B cell (primary cell): Measurements from ENCODE around the gene GRIK5. TPM values are rescaled to one million over a fixed set of nuclear protein-coding genes. Genes with fewer than 3 reads are reported as not detected.

Source experiments
- ATAC-seq: fragments of 200-7000 bp; cut with Tn5 transposase; one replicate; pipeline ENCODE4 v1.10.0; 2021; ENCODE audit warnings: low read depth, mild to moderate bottlenecking, moderate number of reproducible peaks, moderate library complexity
- CTCF ChIA-PET: fragments of 350-600 bp; sonication (Branson Sonifier 250); formaldehyde crosslinking; loops from one replicate; lab custom pipeline; 2021; ENCODE audit warnings: antibody characterized with exemption, inconsistent platforms; lab: Charles Lee
- POLR2A ChIA-PET: fragments of 350-600 bp; sonication (Branson Sonifier 250); formaldehyde crosslinking; loops from one replicate; lab custom pipeline; 2021; ENCODE audit warnings: antibody characterized with exemption; lab: Charles Lee
- DNase-seq: peaks from one replicate; pipeline ENCODE4 v3.0.0; 2013
- H2AFZ ChIP-seq: 2 replicates; pipeline ENCODE4 v1.6.1; 2012; ENCODE audit warnings: mild to moderate bottlenecking, low read depth, low read length; ENCODE audit not compliant: insufficient read depth, poor library complexity, severe bottlenecking
- H3K27ac ChIP-seq, 2 donors: 1 replicate in 1 of 2; 2 replicates in 1 of 2; pipeline ENCODE4 v1.5.1; 2012 to 2013; ENCODE audit warnings: low read length in 2 of 2, mild to moderate bottlenecking in 2 of 2, moderate library complexity in 1 of 2
- H3K27me3 ChIP-seq, 4 experiments: fragments of 200-600 bp in 1 of 4; sonication (generic) in 1 of 4; replicated peaks in 1 of 4; 1 replicate in 2 of 4; 2 replicates in 2 of 4; pipeline versions ENCODE4 v1.6.1 to v1.7.0; 2013 to 2016; ENCODE audit warnings: low read length in 3 of 4, mild to moderate bottlenecking in 2 of 4, mixed read lengths in 1 of 4, moderate library complexity in 1 of 4; ENCODE audit not compliant: insufficient read depth in 4 of 4, control insufficient read depth in 3 of 4; ENCODE audit errors: control extremely low read depth in 1 of 4
- H3K36me3 ChIP-seq, 2 experiments: replicated peaks in 1 of 2; 1 replicate in 1 of 2; 2 replicates in 1 of 2; pipeline versions ENCODE4 v1.6.1 to v1.7.1; 2013; ENCODE audit warnings: low read length in 1 of 2; ENCODE audit not compliant: insufficient read depth in 2 of 2, control insufficient read depth in 1 of 2; ENCODE audit errors: control extremely low read depth in 1 of 2, extremely low read depth in 1 of 2
- H3K4me1 ChIP-seq, 2 donors: fragments of 200-600 bp in 1 of 2; sonication (generic) in 1 of 2; 1 replicate in 1 of 2; 2 replicates in 1 of 2; pipeline versions ENCODE4 v1.5.1 to v1.6.1; 2013 to 2017; ENCODE audit warnings: low read length in 2 of 2; ENCODE audit not compliant: control insufficient read depth in 2 of 2, insufficient read depth in 2 of 2
- H3K4me2 ChIP-seq: replicated peaks from 2 replicates; pipeline ENCODE3; 2012; ENCODE audit warnings: mild to moderate bottlenecking, low read depth, low read length; ENCODE audit not compliant: poor library complexity, severe bottlenecking
- H3K4me3 ChIP-seq, 5 experiments: fragments of 200-600 bp in 1 of 5; sonication (generic) in 1 of 5; 1 replicate in 3 of 5; 2 replicates in 2 of 5; pipeline versions ENCODE4 v1.5.1 to v1.7.0; 2011 to 2016; ENCODE audit warnings: low read length in 4 of 5, mild to moderate bottlenecking in 4 of 5, low read depth in 2 of 5, control low read depth in 1 of 5, moderate library complexity in 1 of 5; ENCODE audit not compliant: insufficient read depth in 1 of 5; ENCODE audit errors: control extremely low read depth in 1 of 5, extremely low read depth in 1 of 5
- H3K79me2 ChIP-seq: fragments of 200-600 bp; sonication (generic); one replicate; pipeline ENCODE4 v1.6.0; 2016; ENCODE audit warnings: low read length; ENCODE audit not compliant: control insufficient read depth, insufficient read depth
- H3K9ac ChIP-seq: fragments of 200-600 bp; sonication (generic); 2 replicates; pipeline ENCODE4 v1.6.1; 2017; ENCODE audit warnings: mild to moderate bottlenecking, low read length, moderate library complexity
- H3K9me3 ChIP-seq, 3 donors: one replicate each; pipeline versions ENCODE4 v1.6.1 to v1.7.1; 2013; ENCODE audit warnings: low read length in 2 of 3; ENCODE audit not compliant: control insufficient read depth in 2 of 3, insufficient read depth in 1 of 3; ENCODE audit errors: control extremely low read depth in 1 of 3
- H4K20me1 ChIP-seq: 2 replicates; pipeline ENCODE4 v1.6.0; 2012; ENCODE audit warnings: mild to moderate bottlenecking, low read length; ENCODE audit not compliant: insufficient read depth, control insufficient read depth, poor library complexity, severe bottlenecking
- H3K27ac Mint-ChIP-seq: one replicate; pipeline ENCODE4 v1.8.0; 2021; ENCODE audit warnings: mixed read lengths
- H3K27me3 Mint-ChIP-seq: one replicate; pipeline ENCODE4 v1.8.0; 2021; ENCODE audit warnings: mixed read lengths
- H3K4me1 Mint-ChIP-seq: one replicate; pipeline ENCODE4 v1.8.0; 2021; ENCODE audit warnings: mixed read lengths
- H3K4me3 Mint-ChIP-seq: one replicate; pipeline ENCODE4 v1.8.0; 2021; ENCODE audit warnings: mixed read lengths
- H3K9me3 Mint-ChIP-seq: one replicate; pipeline ENCODE4 v1.8.0; 2022; ENCODE audit warnings: mixed read lengths; ENCODE audit not compliant: insufficient read depth
- CTCF ChIP-seq: fragments of 200-600 bp; IDR thresholded peaks from one replicate; pipeline ENCODE4 v1.8.0; 2022; ENCODE audit warnings: antibody characterized with exemption, mild to moderate bottlenecking
- EZH2 ChIP-seq: IDR thresholded peaks from 2 replicates; pipeline ENCODE4 v1.6.1; 2012; ENCODE audit warnings: borderline replicate concordance, low read depth, mild to moderate bottlenecking, moderate library complexity, low read length; ENCODE audit not compliant: insufficient read depth, poor library complexity, severe bottlenecking
- WGBS: methylation state at CpG from one replicate; pipeline ENCODE4 v1.1.5; 2013; ENCODE audit warnings: missing lambda C conversion rate; ENCODE audit not compliant: insufficient coverage; 5-methylcytosine and 5-hydroxymethylcytosine counted together
- intact Hi-C: fragments of 100-400 bp; cut with micrococcal nuclease; formaldehyde crosslinking; loops from one replicate; pipeline ENCODE4 v1.10.0; 2022
- polyA plus RNA-seq: library from polyadenylated mRNA; depleted of rRNA; stranded (reverse); fragments of >200 nt; gene quantifications from 2 replicates; pipeline ENCODE4 v1.2.3, GENCODE V29; 2012
- total RNA-seq, 2 donors: library from RNA; stranded (reverse); fragments of 120-200 nt in 1 of 2; gene quantifications; 1 replicate in 1 of 2; 2 replicates in 1 of 2; pipeline versions ENCODE4 v1.2.3 to v1.2.4, GENCODE V29; 2013 to 2022

Gene GRIK5
- total and polyA plus RNA-seq, 2 donors (not counting 1 experiment from before 2014, with no cell fraction given) = 0.09 to 0.27 TPM

- WGBS = 95% methylated on average over 4 of the region's 6 CpGs
- DNase-seq (no peak), ATAC-seq (no peak)
- no peak for TF ChIP-seq EZH2
- no peak for TF ChIP-seq CTCF
- no peak overlapping the region for H2AFZ ChIP-seq
- ChIA-PET CTCF (interaction anchor here (4.9 to 19.4 kb wide), 2 partner anchors 11 to 19 kb away, joined by 63 to 419 read pairs; partner anchors contain the start of gene POU2F2), POLR2A (interaction anchor here (3.8 to 5.5 kb wide), 2 partner anchors 7 to 11 kb away, joined by 36 to 77 read pairs; no protein-coding TSS in a partner anchor)
- Mint-ChIP-seq H3K4me1 (peaks cover 92% of the 10 kb centered on the region), H3K27me3 (no peaks in the 10 kb centered on the region), H3K27ac (peak overlapping the region; percentile 98), H3K4me3 (no peak overlapping the region), H3K9me3 (no peaks in the 10 kb centered on the region)
- peaks cover 0 to 64% of the 10 kb centered on the region in 2 experiments for H3K36me3 ChIP-seq
- no peak overlapping the region for H3K4me3 ChIP-seq
- H3K4me1 ChIP-seq = peaks cover 84 to 100% of the 10 kb centered on the region in 2 donors
- H3K27ac ChIP-seq = peak overlapping the region; percentile 20 to 72
- intact Hi-C loops = no loop called here
- H4K20me1 ChIP-seq = peaks cover 19% of the 10 kb centered on the region
- no peak overlapping the region for H3K9ac ChIP-seq
- H3K4me2 ChIP-seq = peak overlapping the region; percentile 78
- H3K79me2 ChIP-seq = peaks cover 18% of the 10 kb centered on the region
- no peaks in the 10 kb centered on the region for H3K9me3 ChIP-seq
- H3K27me3 ChIP-seq = no peaks in the 10 kb centered on the region
Measured at GRCh38 chr19:42117076-42117475, 47.1 kb upstream of the GRIK5 start.

DNA sequence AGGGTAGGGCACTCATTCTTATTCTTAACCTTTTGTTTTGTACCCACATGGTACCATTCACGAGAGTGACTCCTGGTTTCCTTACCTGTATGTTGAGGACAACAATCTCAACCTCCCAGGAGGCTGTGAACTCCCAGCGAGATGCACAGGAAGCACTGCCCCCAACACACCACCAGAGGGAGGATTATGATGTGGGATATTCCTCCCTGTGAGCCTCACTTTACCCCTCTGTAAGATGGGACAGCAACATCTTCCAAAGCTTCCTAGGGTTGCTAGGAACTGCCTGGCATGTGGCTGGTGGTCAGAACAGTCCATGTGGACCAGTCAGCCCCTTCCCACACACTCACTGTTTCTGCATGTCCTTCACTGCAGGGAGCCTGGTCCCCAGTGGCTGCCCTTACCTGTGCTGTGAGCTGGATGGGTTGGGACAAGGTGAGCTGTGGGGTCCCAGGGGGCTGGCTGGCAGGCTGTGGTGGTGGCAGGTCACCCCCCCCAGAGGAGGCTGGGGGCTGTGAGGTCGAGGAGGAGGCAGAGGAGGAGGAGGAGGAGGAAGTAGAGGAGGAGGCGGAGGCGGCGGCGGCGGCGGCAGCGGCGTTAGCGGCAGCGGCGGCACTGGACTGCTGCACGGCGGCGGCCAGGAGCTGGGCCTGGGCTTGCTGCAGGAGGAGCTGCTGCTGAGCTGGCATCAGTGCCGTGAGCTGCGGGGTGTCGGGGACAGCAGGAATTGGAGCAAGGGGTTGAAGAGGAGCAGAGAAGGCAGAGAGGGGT lies 46.5 kb upstream of the GRIK5 start:
- H3K4me3 Mint-ChIP-seq = peak overlapping the region; percentile 49
- peaks cover 0 to 65% of the 10 kb centered on the region in 2 experiments for H3K36me3 ChIP-seq

More for the DNA sequence above, 46.5 kb upstream of the GRIK5 start:
- peak; percentile 33 for TF ChIP-seq CTCF
- TF ChIP-seq EZH2 = no peak
- ChIA-PET CTCF (interaction anchor here (0.6 to 19.4 kb wide), 4 partner anchors 6 to 60 kb away, joined by 4 to 419 read pairs (median 118); partner anchors contain the start of gene POU2F2), POLR2A (interaction anchor here (0.6 to 5.5 kb wide), 4 partner anchors 8 to 213 kb away, joined by 7 to 77 read pairs (median 32); partner anchors contain the start of gene POU2F2)
- Mint-ChIP-seq H3K27ac (peak overlapping the region; percentile 98), H3K27me3 (no peaks in the 10 kb centered on the region), H3K9me3 (no peaks in the 10 kb centered on the region), H3K4me1 (peaks cover 92% of the 10 kb centered on the region)
- peaks cover 21% of the 10 kb centered on the region for H3K79me2 ChIP-seq
- no peaks in the 10 kb centered on the region for H3K9me3 ChIP-seq
- WGBS = 95% methylated on average over 18 of the region's 20 CpGs
- no peak overlapping the region for H3K4me3 ChIP-seq
- H4K20me1 ChIP-seq = peaks cover 24% of the 10 kb centered on the region
- H3K4me1 ChIP-seq = peaks cover 84 to 100% of the 10 kb centered on the region in 2 donors
- H3K27me3 ChIP-seq = no peaks in the 10 kb centered on the region
- intact Hi-C loops = no loop called here
- H3K4me2 ChIP-seq = peak overlapping the region; percentile 78
- peak overlapping the region; percentile 71 to 72 for H3K27ac ChIP-seq
- DNase-seq (no peak), ATAC-seq (no peak)
- H2AFZ ChIP-seq = no peak overlapping the region
- H3K9ac ChIP-seq = no peak overlapping the region
